Mesodermal cell (in vitro differentiated cells): ENCODE data around the gene MGAT4B.

Source experiments
- H3K27ac ChIP-seq: 2 replicates; pipeline ENCODE4 v1.7.0; 2013; ENCODE audit warnings: mild to moderate bottlenecking, low read depth, low read length, moderate library complexity; ENCODE audit not compliant: severe bottlenecking
- H3K36me3 ChIP-seq: 2 replicates; pipeline ENCODE4 v1.7.1; 2013; ENCODE audit warnings: mild to moderate bottlenecking, low read length, moderate library complexity; ENCODE audit not compliant: control insufficient read depth, insufficient read depth
- H3K4me1 ChIP-seq: one replicate; pipeline ENCODE4 v1.7.1; 2013; ENCODE audit warnings: mild to moderate bottlenecking, low read length; ENCODE audit not compliant: insufficient read depth, control insufficient read depth, poor library complexity, severe bottlenecking
- H3K4me3 ChIP-seq: 2 replicates; pipeline ENCODE4 v1.7.0; 2013; ENCODE audit warnings: low read length, control low read depth, mild to moderate bottlenecking; ENCODE audit not compliant: insufficient read depth, poor library complexity, severe bottlenecking; ENCODE audit errors: extremely low read depth
- H3K9me3 ChIP-seq: 2 replicates; pipeline ENCODE4 v1.7.1; 2013; ENCODE audit warnings: mild to moderate bottlenecking, low read length, moderate library complexity; ENCODE audit not compliant: control insufficient read depth
- WGBS, 2 experiments: methylation state at CpG; one replicate each; pipeline ENCODE4 v1.1.5; 2013; ENCODE audit warnings: missing lambda C conversion rate in 2 of 2; ENCODE audit not compliant: insufficient coverage in 2 of 2; 5-methylcytosine and 5-hydroxymethylcytosine counted together

Gene MGAT4B

DNA sequence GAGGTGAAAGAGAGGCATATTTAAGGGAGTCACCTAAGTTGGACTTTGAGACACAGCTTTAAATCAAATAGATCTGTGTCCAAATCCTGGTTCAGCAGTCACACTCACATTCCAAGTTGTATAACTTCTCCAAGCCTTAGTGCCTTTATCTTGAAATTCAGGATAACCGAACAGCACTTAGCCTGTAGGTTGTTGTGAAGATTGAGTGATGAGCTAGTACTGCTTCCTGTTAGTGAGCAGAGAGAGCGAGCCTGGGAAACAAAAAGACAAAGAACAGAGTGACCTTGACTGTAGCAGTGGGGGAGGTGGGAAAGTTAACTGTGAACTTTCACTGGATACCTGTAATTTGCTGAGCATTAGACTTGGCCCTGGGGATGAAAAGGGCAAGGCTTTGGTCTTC, 51.6 kb downstream of the MGAT4B start:
- WGBS, 2 experiments = 50% methylated on average over 1 to 2 of the region's 2 CpGs

DNA sequence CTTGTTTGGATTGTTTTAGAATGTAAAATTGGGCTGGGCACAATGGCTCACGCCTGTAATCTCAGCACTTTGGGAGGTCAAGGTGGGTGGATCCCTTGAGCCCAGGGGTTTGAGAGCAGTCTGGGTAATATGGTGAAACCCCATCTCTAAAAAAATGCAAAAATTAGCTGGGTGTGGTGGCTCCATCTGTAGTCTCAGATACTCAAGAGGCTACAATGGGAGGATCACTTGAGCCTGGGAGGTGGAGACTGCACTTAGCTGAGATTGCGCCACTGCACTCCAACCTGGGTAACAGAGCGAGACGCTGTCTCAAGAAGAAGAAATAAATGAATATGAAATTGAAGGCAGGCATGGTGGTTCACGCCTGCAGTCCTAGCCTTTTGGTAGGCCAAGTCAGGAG, 52.7 kb downstream of the MGAT4B start:
- H3K9me3 ChIP-seq = no peaks in the 10 kb centered on the region
- peaks cover 40% of the 10 kb centered on the region for H3K36me3 ChIP-seq
- peaks cover 18% of the 10 kb centered on the region for H3K4me1 ChIP-seq
- WGBS, 2 experiments = 95 to 100% methylated on average over 5 of the region's 5 CpGs
- no peak overlapping the region for H3K4me3 ChIP-seq
- no peak overlapping the region for H3K27ac ChIP-seq

More for the DNA sequence above, 51.6 kb downstream of the MGAT4B start:
- H3K4me3 ChIP-seq = no peak overlapping the region
- H3K4me1 ChIP-seq = peaks cover 29% of the 10 kb centered on the region
- H3K9me3 ChIP-seq = no peaks in the 10 kb centered on the region
- peaks cover 31% of the 10 kb centered on the region for H3K36me3 ChIP-seq
- H3K27ac ChIP-seq = peak overlapping the region; percentile 63

GRCh38 chr5:179749857-179750508, 56.7 kb downstream of the MGAT4B start:
- no peaks in the 10 kb centered on the region for H3K9me3 ChIP-seq
- no peak overlapping the region for H3K4me3 ChIP-seq
- peaks cover 11% of the 10 kb centered on the region for H3K4me1 ChIP-seq
- WGBS, 2 experiments = 95% methylated on average over 5 to 7 of the region's 8 CpGs
- no peak overlapping the region for H3K27ac ChIP-seq
- peaks cover 46% of the 10 kb centered on the region for H3K36me3 ChIP-seq

GRCh38 chr5:179747811-179748210, 58.9 kb downstream of the MGAT4B start:
- H3K9me3 ChIP-seq = no peaks in the 10 kb centered on the region
- WGBS, 2 experiments = 92 to 100% methylated on average over 2 of the region's 3 CpGs
- H3K27ac ChIP-seq = no peak overlapping the region
- no peak overlapping the region for H3K4me3 ChIP-seq
- peaks cover 52% of the 10 kb centered on the region for H3K36me3 ChIP-seq
- no peaks in the 10 kb centered on the region for H3K4me1 ChIP-seq
